HepG2 (cell line): ENCODE results near the gene CCDC80. TPM values are rescaled to one million over a fixed set of nuclear protein-coding genes. Genes with fewer than 3 reads are reported as not detected.

Experiments
- ATAC-seq: fragments of 200-7000 bp; cut with Tn5 transposase; 3 replicates; pipeline ENCODE4 v1.9.1; 2020; ENCODE audit warnings: mild to moderate bottlenecking, moderate library complexity
- BruUV-seq: library from RNA; stranded (reverse); fragments of 400-500 nt; replicated peaks from 2 replicates; lab custom pipeline; 2021; lab: Mats Ljungman, UMichigan
- CTCF ChIA-PET: fragments of 300-600 bp; formaldehyde crosslinking; extraction: SDS; loops from one replicate; lab custom pipeline; 2021; ENCODE audit warnings: low total read pairs, inconsistent platforms, low intra/inter-chr PET ratio; lab: Yijun Ruan, JAX
- POLR2A ChIA-PET: fragments of 350-600 bp; sonication (Branson Sonifier 250); formaldehyde crosslinking; loops from one replicate; lab custom pipeline; 2020; ENCODE audit warnings: antibody characterized with exemption, inconsistent platforms; lab: Yijun Ruan, JAX
- DNase-seq: peaks from one replicate; pipeline ENCODE4 v3.0.0-alpha.2; 2015; ENCODE audit warnings: low spot score
- FAIRE-seq: peaks from 3 replicates; lab custom pipeline; 2011; peaks lifted over from hg19 to GRCh38; lab: Jason Lieb, UNC
- H2AFZ ChIP-seq: one replicate; pipeline ENCODE4 v1.6.1; 2011; ENCODE audit warnings: low read length, inconsistent platforms
- H3K27ac ChIP-seq: fragments of 300-600 bp; 3 replicates; pipeline ENCODE4 v1.8.0; 2011; ENCODE audit warnings: mixed run types, mild to moderate bottlenecking, mixed read lengths, low read length, inconsistent platforms; ENCODE audit not compliant: insufficient read depth; ENCODE audit errors: extremely low read length
- H3K27me3 ChIP-seq, 2 experiments: fragments of 200-600 bp in 1 of 2; 2 replicates in 1 of 2; 3 replicates in 1 of 2; pipeline versions ENCODE4 v1.6.0 to v1.8.0; 2011; ENCODE audit warnings: low read length in 2 of 2, mild to moderate bottlenecking in 2 of 2, moderate library complexity in 2 of 2, inconsistent platforms in 1 of 2; ENCODE audit not compliant: insufficient read depth in 2 of 2, control insufficient read depth in 1 of 2
- H3K36me3 ChIP-seq, 2 experiments: fragments of 200-600 bp in 1 of 2; replicated peaks in 1 of 2; 2 replicates in 1 of 2; 3 replicates in 1 of 2; pipeline versions ENCODE4 v1.5.1 to v1.8.0; 2011; ENCODE audit warnings: low read length in 2 of 2, inconsistent platforms in 1 of 2; ENCODE audit not compliant: insufficient read depth in 2 of 2, control insufficient read depth in 1 of 2
- H3K4me1 ChIP-seq: 2 replicates; pipeline ENCODE4 v1.5.1; 2012; ENCODE audit warnings: low read length, inconsistent platforms; ENCODE audit not compliant: insufficient read depth
- H3K4me2 ChIP-seq: 2 replicates; pipeline ENCODE4 v1.6.0; 2011; ENCODE audit warnings: low read depth, low read length, inconsistent platforms
- H3K4me3 ChIP-seq, 3 experiments: fragments of 200-600 bp in 1 of 3; sonication (generic), shearing (Covaris generic) in 1 of 3; replicated peaks in 1 of 3; 2 replicates each; pipeline ENCODE4 v1.5.1; 2011 to 2016; ENCODE audit warnings: low read length in 3 of 3, inconsistent platforms in 2 of 3, low read depth in 2 of 3, mild to moderate bottlenecking in 2 of 3, control low read depth in 1 of 3, mixed read lengths in 1 of 3; ENCODE audit not compliant: insufficient read depth in 1 of 3
- H3K79me2 ChIP-seq: one replicate; pipeline ENCODE4 v1.6.1; 2011; ENCODE audit warnings: low read length, inconsistent platforms; ENCODE audit not compliant: insufficient read depth
- H3K9ac ChIP-seq: 2 replicates; pipeline ENCODE4 v1.6.0; 2011; ENCODE audit warnings: mild to moderate bottlenecking, low read depth, low read length, inconsistent platforms; ENCODE audit not compliant: insufficient read depth
- H3K9me3 ChIP-seq: 2 replicates; pipeline ENCODE4 v1.5.1; 2012; ENCODE audit warnings: mild to moderate bottlenecking, low read length
- H4K20me1 ChIP-seq: 2 replicates; pipeline ENCODE4 v1.6.0; 2011; ENCODE audit warnings: inconsistent platforms, mild to moderate bottlenecking, low read length, moderate library complexity; ENCODE audit not compliant: insufficient read depth
- JDP2 ChIP-seq: sonication (generic); formaldehyde crosslinking; IDR thresholded peaks from 2 replicates; pipeline ENCODE4 v1.8.1; 2022; ENCODE audit warnings: missing genetic modification reagents, borderline replicate concordance
- ZNF225 ChIP-seq: sonication (generic); formaldehyde crosslinking; IDR thresholded peaks from 2 replicates; pipeline ENCODE4 v1.4.0; 2020; ENCODE audit warnings: mild to moderate bottlenecking, missing genetic modification reagents
- WGBS: methylation state at CpG from one replicate; pipeline ENCODE4 v1.1.6; 2017; ENCODE audit warnings: low lambda C conversion rate; 5-methylcytosine and 5-hydroxymethylcytosine counted together
- in situ Hi-C: cut with HindIII; loops from 2 replicates; pipeline ENCODE4 v1.10.0; 2017; ENCODE audit warnings: low pct_unique_long_range_greater_than_20kb; ENCODE audit not compliant: extremely low pct_ligation_motif_present
- intact Hi-C: fragments of 100-400 bp; cut with micrococcal nuclease; formaldehyde crosslinking; loops from one replicate; pipeline ENCODE4 v1.10.0; 2022; ENCODE audit not compliant: unreplicated experiment
- polyA plus RNA-seq, 8 experiments: library from polyadenylated mRNA; depleted of rRNA in 3 of 8; stranded (reverse) in 7 of 8; unstranded in 1 of 8; fragments of >200 nt; fragmentation: Illumina TruSeq in 4 of 8; extraction: Trizol in 4 of 8; gene quantifications; 2 replicates each; pipeline versions ENCODE4 v1.2.1 to v1.2.3, GENCODE V29; 2011 to 2016; ENCODE audit warnings: low read depth in 4 of 8, missing spikeins in 1 of 8, mixed read lengths in 1 of 8; ENCODE audit not compliant: insufficient read depth in 1 of 8
- total RNA-seq, 5 experiments: library from RNA; depleted of rRNA; stranded (reverse); fragments of >200 nt; fragmentation: Illumina TruSeq; extraction: Trizol; gene quantifications; 2 replicates each; pipeline ENCODE4 v1.2.3, GENCODE V29; 2016; ENCODE audit warnings: low read depth in 1 of 5
- TF ChIP-seq, protein P1 (sequence below): sonication (generic); formaldehyde crosslinking; IDR thresholded peaks from 2 replicates; pipeline ENCODE4 v1.5.0; 2020; ENCODE audit warnings: mild to moderate bottlenecking, missing genetic modification reagents, borderline replicate concordance

Gene CCDC80
- total and polyA plus RNA-seq, 2 of the 13 experiments (the other 11 are each of a cell fraction or from before 2014, with no cell fraction given) = not detected

DNA sequence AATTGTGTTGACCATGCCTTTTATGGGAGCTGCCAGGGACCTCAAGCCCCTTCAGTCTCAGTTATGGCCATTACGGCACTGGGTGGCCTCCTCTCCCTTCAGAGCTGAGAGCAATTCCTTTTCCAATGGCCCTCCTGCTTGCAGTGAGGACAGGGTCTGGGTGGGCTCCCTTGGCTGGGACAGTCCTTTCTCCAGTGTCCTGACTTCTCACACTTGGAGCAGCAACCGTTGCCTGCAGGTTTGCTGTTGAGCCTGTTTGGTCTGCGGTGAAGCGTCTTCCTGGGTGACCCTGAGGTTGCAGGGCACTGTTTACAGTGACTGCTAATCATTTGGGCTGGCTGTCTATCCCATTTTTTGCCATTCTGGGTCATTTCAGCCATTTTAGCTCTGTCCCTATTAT is 3.5 kb upstream of the CCDC80 start (continued):
- TF ChIP-seq, protein P1, sequence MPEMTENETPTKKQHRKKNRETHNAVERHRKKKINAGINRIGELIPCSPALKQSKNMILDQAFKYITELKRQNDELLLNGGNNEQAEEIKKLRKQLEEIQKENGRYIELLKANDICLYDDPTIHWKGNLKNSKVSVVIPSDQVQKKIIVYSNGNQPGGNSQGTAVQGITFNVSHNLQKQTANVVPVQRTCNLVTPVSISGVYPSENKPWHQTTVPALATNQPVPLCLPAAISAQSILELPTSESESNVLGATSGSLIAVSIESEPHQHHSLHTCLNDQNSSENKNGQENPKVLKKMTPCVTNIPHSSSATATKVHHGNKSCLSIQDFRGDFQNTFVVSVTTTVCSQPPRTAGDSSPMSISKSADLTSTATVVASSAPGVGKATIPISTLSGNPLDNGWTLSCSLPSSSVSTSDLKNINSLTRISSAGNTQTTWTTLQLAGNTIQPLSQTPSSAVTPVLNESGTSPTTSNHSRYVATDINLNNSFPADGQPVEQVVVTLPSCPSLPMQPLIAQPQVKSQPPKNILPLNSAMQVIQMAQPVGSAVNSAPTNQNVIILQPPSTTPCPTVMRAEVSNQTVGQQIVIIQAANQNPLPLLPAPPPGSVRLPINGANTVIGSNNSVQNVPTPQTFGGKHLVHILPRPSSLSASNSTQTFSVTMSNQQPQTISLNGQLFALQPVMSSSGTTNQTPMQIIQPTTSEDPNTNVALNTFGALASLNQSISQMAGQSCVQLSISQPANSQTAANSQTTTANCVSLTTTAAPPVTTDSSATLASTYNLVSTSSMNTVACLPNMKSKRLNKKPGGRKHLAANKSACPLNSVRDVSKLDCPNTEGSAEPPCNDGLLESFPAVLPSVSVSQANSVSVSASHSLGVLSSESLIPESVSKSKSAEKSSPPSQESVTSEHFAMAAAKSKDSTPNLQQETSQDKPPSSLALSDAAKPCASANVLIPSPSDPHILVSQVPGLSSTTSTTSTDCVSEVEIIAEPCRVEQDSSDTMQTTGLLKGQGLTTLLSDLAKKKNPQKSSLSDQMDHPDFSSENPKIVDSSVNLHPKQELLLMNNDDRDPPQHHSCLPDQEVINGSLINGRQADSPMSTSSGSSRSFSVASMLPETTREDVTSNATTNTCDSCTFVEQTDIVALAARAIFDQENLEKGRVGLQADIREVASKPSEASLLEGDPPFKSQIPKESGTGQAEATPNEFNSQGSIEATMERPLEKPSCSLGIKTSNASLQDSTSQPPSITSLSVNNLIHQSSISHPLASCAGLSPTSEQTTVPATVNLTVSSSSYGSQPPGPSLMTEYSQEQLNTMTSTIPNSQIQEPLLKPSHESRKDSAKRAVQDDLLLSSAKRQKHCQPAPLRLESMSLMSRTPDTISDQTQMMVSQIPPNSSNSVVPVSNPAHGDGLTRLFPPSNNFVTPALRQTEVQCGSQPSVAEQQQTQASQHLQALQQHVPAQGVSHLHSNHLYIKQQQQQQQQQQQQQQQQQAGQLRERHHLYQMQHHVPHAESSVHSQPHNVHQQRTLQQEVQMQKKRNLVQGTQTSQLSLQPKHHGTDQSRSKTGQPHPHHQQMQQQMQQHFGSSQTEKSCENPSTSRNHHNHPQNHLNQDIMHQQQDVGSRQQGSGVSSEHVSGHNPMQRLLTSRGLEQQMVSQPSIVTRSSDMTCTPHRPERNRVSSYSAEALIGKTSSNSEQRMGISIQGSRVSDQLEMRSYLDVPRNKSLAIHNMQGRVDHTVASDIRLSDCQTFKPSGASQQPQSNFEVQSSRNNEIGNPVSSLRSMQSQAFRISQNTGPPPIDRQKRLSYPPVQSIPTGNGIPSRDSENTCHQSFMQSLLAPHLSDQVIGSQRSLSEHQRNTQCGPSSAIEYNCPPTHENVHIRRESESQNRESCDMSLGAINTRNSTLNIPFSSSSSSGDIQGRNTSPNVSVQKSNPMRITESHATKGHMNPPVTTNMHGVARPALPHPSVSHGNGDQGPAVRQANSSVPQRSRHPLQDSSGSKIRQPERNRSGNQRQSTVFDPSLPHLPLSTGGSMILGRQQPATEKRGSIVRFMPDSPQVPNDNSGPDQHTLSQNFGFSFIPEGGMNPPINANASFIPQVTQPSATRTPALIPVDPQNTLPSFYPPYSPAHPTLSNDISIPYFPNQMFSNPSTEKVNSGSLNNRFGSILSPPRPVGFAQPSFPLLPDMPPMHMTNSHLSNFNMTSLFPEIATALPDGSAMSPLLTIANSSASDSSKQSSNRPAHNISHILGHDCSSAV (CRISPR knock-in tag) = no peak
- TF ChIP-seq, all 625 proteins: peak for 0

DNA sequence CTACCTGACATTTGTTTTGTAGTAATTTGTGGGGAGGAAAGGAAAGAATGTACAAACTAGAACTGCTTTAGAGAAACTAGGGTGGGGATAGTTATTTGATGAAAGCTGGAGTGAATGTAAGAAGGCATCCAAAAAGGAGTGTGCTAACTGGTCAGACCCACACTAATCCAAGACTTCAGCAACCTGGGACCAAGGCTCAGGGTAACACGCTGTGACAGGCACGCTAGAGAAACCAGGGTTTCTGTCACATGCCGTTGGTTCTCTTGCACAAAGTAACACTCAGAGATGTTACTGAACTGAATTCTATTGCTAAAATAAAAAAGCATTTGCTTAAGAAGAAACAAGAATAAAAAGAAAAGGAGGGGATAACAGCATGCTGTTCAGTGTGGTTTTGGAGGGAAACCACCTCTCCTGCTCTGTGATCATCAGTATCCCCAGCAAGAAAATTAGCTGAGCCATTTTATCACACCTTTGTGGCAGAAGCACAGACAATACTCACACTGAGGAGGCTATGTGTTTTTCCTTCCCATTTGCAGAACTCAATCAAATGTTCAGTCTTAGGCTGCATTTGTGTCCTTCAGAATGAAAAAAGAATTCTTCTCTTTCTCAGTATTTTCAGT is 2.8 kb upstream of the CCDC80 start:
- intact Hi-C loops = loop anchor here (1.0 to 2.0 kb wide), 3 partner anchors 91 to 336 kb away; no protein-coding TSS in a partner anchor
- H3K79me2 ChIP-seq = no peaks in the 10 kb centered on the region
- DNase-seq (no peak), FAIRE-seq (no peak), ATAC-seq (no peak)
- H4K20me1 ChIP-seq = no peaks in the 10 kb centered on the region
- H3K27ac ChIP-seq = no peak overlapping the region
- H2AFZ ChIP-seq = no peak overlapping the region
- in situ Hi-C loops = loop anchor here (5.0 to 10.0 kb wide), 2 partner anchors 171 to 334 kb away; partner anchors contain the start of gene CD200R1
- 16% methylated on average over 3 of the region's 3 CpGs for WGBS
- peaks cover 11% of the 10 kb centered on the region; the same call in 1 of the 2 replicates for H3K4me1 ChIP-seq
- TF ChIP-seq JDP2 (CRISPR knock-in tag) = no peak
- TF ChIP-seq ZNF225 (CRISPR knock-in tag) = no peak
- ChIA-PET POLR2A (no interaction called here), CTCF (interaction anchor here (1.3 to 2.9 kb wide), 2 partner anchors 170 to 336 kb away, joined by 3 to 17 read pairs; no protein-coding TSS in a partner anchor)
- H3K9me3 ChIP-seq = no peaks in the 10 kb centered on the region
- H3K36me3 ChIP-seq = no peaks in the 10 kb centered on the region
- BruUV-seq = no TSS peak
- no peak overlapping the region for H3K4me3 ChIP-seq
- no peak overlapping the region for H3K4me2 ChIP-seq
- no peak overlapping the region for H3K9ac ChIP-seq
- H3K27me3 ChIP-seq = peaks cover 3 to 20% of the 10 kb centered on the region in 2 experiments; a peak in 4 of 5 replicates
